Panc1 (cell line): ENCODE results near the gene PIF1. TPM values are rescaled to one million over a fixed set of nuclear protein-coding genes. Genes with fewer than 3 reads are reported as not detected.

Experiments used
- ATAC-seq: fragments of 200-7000 bp; cut with Tn5 transposase; 2 replicates; pipeline ENCODE4 v1.9.1; 2020; ENCODE audit warnings: mild to moderate bottlenecking, moderate library complexity
- BruUV-seq: library from RNA; stranded (reverse); fragments of 400-500 nt; replicated peaks from 2 replicates; lab custom pipeline; 2021; lab: Mats Ljungman, UMichigan
- CTCF ChIA-PET: fragments of 300-600 bp; sonication (Branson Sonifier 250); formaldehyde crosslinking; loops from one replicate; lab custom pipeline; 2022; ENCODE audit warnings: antibody characterized with exemption; lab: Charles Lee
- POLR2A ChIA-PET: fragments of 300-600 bp; sonication (Branson Sonifier 250); formaldehyde crosslinking; loops from one replicate; lab custom pipeline; 2022; ENCODE audit warnings: antibody characterized with exemption; lab: Charles Lee
- DNase-seq: peaks from one replicate; pipeline ENCODE4 v3.0.0-alpha.2; 2010; ENCODE audit warnings: low read depth, low spot score
- H3K27ac ChIP-seq: 2 replicates; pipeline ENCODE4 v1.5.1; 2011; ENCODE audit warnings: mild to moderate bottlenecking, low read length, inconsistent platforms
- H3K27me3 ChIP-seq: fragments of 200-500 bp; sonication (Bioruptor generic); 2 replicates; pipeline ENCODE4 v1.6.0; 2014; ENCODE audit warnings: low read length, inconsistent platforms; ENCODE audit not compliant: control insufficient read depth, insufficient read depth
- H3K36me3 ChIP-seq: fragments of 200-500 bp; sonication (Bioruptor generic); 2 replicates; pipeline ENCODE4 v1.5.1; 2014; ENCODE audit warnings: inconsistent platforms, mild to moderate bottlenecking, low read length, moderate library complexity; ENCODE audit not compliant: control insufficient read depth, insufficient read depth
- H3K4me1 ChIP-seq: 2 replicates; pipeline ENCODE4 v1.5.1; 2011; ENCODE audit warnings: inconsistent platforms, mild to moderate bottlenecking, low read length, moderate library complexity; ENCODE audit not compliant: control insufficient read depth, insufficient read depth
- H3K4me3 ChIP-seq, 2 experiments: 2 replicates each; pipeline ENCODE4 v1.5.1; 2011 to 2012; ENCODE audit warnings: low read depth in 2 of 2, low read length in 2 of 2, mild to moderate bottlenecking in 2 of 2, inconsistent platforms in 1 of 2, moderate library complexity in 1 of 2
- H3K9me3 ChIP-seq: fragments of 200-500 bp; sonication (Bioruptor generic); 2 replicates; pipeline ENCODE4 v1.5.1; 2014; ENCODE audit warnings: low read depth, mild to moderate bottlenecking, inconsistent platforms, low read length, moderate library complexity; ENCODE audit not compliant: control insufficient read depth, insufficient read depth
- POLR2AphosphoS5 ChIP-seq: IDR thresholded peaks from 2 replicates; pipeline ENCODE4 v1.6.1; 2012; ENCODE audit warnings: mild to moderate bottlenecking, low read depth, low read length, moderate library complexity
- SIN3A ChIP-seq: IDR thresholded peaks from 2 replicates; pipeline ENCODE4 v1.6.1; 2012; ENCODE audit warnings: low read depth, mild to moderate bottlenecking, low read length, moderate library complexity, borderline replicate concordance; ENCODE audit not compliant: insufficient read depth
- TCF7L2 ChIP-seq: IDR thresholded peaks from 2 replicates; pipeline ENCODE4 v1.6.1; 2011; ENCODE audit warnings: mild to moderate bottlenecking, low read depth, low read length, inconsistent platforms
- in situ Hi-C: cut with HindIII; loops from 2 replicates; pipeline ENCODE4 v1.10.0; 2016; ENCODE audit warnings: low sequenced_read_pairs, low pct_unique_long_range_greater_than_20kb
- intact Hi-C: fragments of 100-400 bp; cut with micrococcal nuclease; formaldehyde crosslinking; loops from one replicate; pipeline ENCODE4 v1.10.0; 2022; ENCODE audit not compliant: unreplicated experiment
- total RNA-seq: library from RNA; stranded (reverse); gene quantifications from one replicate; pipeline ENCODE4 v1.2.1, GENCODE V29; 2021; ENCODE audit not compliant: unreplicated experiment
- TF ChIP-seq, protein P1 (sequence below): fragments of 450-650 bp; IDR thresholded peaks from 2 replicates; pipeline ENCODE4 v1.5.1; 2017; ENCODE audit warnings: mild to moderate bottlenecking
- TF ChIP-seq, protein P2 (sequence below), 2 experiments: IDR thresholded peaks; 2 replicates each; pipeline ENCODE4 v1.6.1; 2011 to 2012; ENCODE audit warnings: low read depth in 2 of 2, control low read depth in 1 of 2, low read length in 1 of 2, mild to moderate bottlenecking in 1 of 2, moderate library complexity in 1 of 2; ENCODE audit not compliant: insufficient read depth in 1 of 2

PIF1 gene
- total RNA-seq, 1 experiment from 2014 or later = 38.6 TPM

DNA sequence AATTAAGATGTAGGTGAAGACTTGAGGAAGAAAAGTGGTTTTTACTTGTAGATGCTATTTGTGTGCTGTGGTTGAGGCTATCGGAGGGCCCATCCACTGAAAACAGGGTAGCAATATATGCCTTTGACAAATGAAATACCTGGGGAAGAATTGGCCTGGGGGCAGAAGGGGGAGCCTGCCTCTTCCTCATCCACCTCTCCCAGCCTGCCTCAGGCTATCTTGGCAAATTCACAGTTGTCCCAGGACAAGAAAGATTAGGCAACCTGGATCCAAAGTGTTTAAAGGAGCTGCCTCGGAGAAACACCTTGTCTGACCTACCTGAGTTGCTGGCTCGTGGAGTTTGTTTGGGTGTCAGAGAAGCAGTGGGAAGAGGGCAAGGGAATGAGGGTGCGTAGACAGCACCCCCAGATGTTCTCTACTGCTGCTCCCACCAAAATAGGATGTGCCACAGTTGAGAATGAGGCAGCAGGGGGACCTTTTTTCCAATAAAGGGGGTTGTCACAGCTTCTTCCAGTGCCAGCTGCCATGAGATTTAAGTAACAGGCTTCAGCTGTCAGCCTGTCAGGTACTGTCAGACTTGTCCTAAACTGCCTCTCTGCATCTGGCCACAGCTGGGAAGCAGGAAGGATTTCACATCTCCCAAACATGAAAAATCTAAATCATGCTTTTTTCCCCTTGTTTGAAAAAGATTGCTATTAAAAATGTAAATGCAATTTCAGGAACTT, 25.5 kb upstream of the PIF1 start:
- H3K4me3 ChIP-seq = no peak overlapping the region
- TF ChIP-seq TCF7L2 (no peak), POLR2AphosphoS5 (no peak), SIN3A (no peak)
- TF ChIP-seq, protein P1, sequence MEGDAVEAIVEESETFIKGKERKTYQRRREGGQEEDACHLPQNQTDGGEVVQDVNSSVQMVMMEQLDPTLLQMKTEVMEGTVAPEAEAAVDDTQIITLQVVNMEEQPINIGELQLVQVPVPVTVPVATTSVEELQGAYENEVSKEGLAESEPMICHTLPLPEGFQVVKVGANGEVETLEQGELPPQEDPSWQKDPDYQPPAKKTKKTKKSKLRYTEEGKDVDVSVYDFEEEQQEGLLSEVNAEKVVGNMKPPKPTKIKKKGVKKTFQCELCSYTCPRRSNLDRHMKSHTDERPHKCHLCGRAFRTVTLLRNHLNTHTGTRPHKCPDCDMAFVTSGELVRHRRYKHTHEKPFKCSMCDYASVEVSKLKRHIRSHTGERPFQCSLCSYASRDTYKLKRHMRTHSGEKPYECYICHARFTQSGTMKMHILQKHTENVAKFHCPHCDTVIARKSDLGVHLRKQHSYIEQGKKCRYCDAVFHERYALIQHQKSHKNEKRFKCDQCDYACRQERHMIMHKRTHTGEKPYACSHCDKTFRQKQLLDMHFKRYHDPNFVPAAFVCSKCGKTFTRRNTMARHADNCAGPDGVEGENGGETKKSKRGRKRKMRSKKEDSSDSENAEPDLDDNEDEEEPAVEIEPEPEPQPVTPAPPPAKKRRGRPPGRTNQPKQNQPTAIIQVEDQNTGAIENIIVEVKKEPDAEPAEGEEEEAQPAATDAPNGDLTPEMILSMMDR = no peak
- TF ChIP-seq, protein P2, sequence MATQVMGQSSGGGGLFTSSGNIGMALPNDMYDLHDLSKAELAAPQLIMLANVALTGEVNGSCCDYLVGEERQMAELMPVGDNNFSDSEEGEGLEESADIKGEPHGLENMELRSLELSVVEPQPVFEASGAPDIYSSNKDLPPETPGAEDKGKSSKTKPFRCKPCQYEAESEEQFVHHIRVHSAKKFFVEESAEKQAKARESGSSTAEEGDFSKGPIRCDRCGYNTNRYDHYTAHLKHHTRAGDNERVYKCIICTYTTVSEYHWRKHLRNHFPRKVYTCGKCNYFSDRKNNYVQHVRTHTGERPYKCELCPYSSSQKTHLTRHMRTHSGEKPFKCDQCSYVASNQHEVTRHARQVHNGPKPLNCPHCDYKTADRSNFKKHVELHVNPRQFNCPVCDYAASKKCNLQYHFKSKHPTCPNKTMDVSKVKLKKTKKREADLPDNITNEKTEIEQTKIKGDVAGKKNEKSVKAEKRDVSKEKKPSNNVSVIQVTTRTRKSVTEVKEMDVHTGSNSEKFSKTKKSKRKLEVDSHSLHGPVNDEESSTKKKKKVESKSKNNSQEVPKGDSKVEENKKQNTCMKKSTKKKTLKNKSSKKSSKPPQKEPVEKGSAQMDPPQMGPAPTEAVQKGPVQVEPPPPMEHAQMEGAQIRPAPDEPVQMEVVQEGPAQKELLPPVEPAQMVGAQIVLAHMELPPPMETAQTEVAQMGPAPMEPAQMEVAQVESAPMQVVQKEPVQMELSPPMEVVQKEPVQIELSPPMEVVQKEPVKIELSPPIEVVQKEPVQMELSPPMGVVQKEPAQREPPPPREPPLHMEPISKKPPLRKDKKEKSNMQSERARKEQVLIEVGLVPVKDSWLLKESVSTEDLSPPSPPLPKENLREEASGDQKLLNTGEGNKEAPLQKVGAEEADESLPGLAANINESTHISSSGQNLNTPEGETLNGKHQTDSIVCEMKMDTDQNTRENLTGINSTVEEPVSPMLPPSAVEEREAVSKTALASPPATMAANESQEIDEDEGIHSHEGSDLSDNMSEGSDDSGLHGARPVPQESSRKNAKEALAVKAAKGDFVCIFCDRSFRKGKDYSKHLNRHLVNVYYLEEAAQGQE (IDR thresholded peaks at IDR 0.05; ENCODE audit: insufficient read depth in 1 of 2, low read depth in 2 of 2, low read length in 1 of 2) = no peak
- ATAC-seq (no peak), DNase-seq (no peak)
- H3K27ac ChIP-seq = no peak overlapping the region
- H3K4me1 ChIP-seq = no peaks in the 10 kb centered on the region
- intact Hi-C loops (no loop called here), in situ Hi-C loops (no loop called here)
- no peaks in the 10 kb centered on the region for H3K27me3 ChIP-seq
- no peaks in the 10 kb centered on the region for H3K9me3 ChIP-seq
- no peaks in the 10 kb centered on the region for H3K36me3 ChIP-seq
- ChIA-PET POLR2A (no interaction called here), CTCF (no interaction called here)
- BruUV-seq = no TSS peak

DNA sequence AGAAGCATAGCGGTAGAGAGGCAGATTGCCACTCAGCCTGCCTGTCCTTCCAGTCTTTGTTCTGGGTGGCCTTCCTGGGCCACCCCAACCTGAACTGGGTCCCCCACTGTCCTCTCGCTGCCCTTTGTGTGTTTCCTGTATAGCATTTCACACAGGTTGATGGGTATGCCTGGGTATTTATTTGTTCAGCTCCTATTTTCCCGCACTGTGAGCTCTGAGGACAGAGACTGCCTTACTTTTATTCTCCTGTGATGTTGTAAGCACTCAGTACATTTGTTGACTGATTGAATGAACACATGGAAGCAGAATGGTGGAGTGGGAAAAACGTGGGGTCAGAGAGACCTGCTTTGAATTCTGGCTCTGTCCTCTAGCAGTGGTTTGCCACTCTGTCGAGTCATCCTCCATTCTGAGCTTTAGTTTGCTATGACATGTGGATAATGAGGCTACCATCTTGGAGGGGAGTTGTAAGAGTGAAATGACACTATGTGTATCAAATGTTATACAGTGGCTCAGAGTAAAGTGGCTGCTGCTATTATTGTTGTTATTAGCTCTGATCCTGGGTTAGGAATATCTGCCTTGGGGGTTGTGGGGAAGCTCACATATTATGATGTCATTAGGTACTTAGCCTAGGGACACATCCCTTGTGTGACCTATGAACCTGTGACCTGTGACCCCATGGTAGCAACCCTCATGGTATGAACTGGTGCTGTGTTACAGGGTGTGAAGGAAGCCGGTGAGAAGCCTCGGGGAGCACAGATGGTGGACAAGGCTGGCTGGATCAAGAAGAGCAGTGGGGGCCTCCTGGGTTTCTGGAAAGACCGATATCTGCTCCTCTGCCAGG, 22.6 kb upstream of the PIF1 start:
- intact Hi-C loops (no loop called here), in situ Hi-C loops (no loop called here)
- Histone ChIP-seq H3K9me3 (no peaks in the 10 kb centered on the region), H3K4me3 (no peak overlapping the region), H3K27me3 (no peaks in the 10 kb centered on the region), H3K4me1 (no peaks in the 10 kb centered on the region; the same call in none of the 2 replicates), H3K27ac (no peak overlapping the region), H3K36me3 (no peaks in the 10 kb centered on the region)
- ATAC-seq = no peak
- TF ChIP-seq, protein P2 (IDR thresholded peaks at IDR 0.05; ENCODE audit: insufficient read depth in 1 of 2, low read depth in 2 of 2, low read length in 1 of 2) = no peak
- TF ChIP-seq SIN3A = no peak
- TF ChIP-seq TCF7L2 = no peak
- TF ChIP-seq POLR2AphosphoS5 = no peak
- TF ChIP-seq, protein P1 = no peak
- BruUV-seq = no TSS peak
- DNase-seq = no peak
- ChIA-PET CTCF (interaction anchor here (0.5 kb wide), 1 partner anchor 447 kb away, joined by 5 read pairs; no protein-coding TSS in a partner anchor), POLR2A (no interaction called here)
